GM10266 (cell line): ENCODE data around the gene CEL.
"Not testable (repeated sequence)": the region's sequence is repeated elsewhere in the genome, so short reads cannot be mapped to it uniquely, and the experiment has no call there.

Experiments used
- DNase-seq: peaks from one replicate; pipeline ENCODE4 v3.0.0; 2012; ENCODE audit errors: extremely low spot score
- CTCF ChIP-seq: IDR thresholded peaks from 2 replicates; pipeline ENCODE4 v1.5.1; 2012; ENCODE audit warnings: mild to moderate bottlenecking, low read depth; ENCODE audit not compliant: control insufficient read depth, insufficient read depth; ENCODE audit errors: missing control alignments

Gene CEL

DNA sequence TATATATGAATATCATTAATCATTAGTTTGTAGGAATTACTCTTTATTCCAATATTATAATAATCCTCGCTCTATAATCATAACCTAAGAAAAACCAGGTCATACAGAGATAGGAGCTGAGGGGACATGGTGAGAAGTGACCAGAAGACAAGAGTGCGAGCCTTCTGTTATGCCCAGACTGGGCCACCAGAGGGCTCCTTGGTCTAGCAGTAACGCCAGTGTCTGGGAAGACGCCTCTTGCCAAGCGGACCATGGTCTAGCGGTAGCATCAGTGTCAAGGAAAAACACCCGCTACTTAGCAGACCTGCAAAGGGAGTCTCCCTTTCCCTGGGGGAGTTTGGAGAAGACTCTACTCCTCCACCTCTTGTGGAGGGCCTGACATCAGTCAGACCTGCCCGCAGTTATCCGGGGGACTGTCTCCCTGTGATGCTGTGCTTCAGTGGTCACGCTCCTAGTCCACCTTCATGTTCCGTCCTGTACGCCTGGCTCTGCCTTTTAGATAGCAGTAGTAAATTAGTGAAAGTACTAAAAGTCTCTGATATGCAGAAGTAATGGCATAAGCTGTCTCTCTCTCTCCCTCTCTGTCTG lies 20.8 kb upstream of the CEL start:
- TF ChIP-seq CTCF = peak; percentile 61
- not testable (repeated sequence) for DNase-seq

GRCh38 chr9:133041958-133042357 lies 19.8 kb upstream of the CEL start:
- TF ChIP-seq CTCF = no peak
- no peak for DNase-seq

DNA sequence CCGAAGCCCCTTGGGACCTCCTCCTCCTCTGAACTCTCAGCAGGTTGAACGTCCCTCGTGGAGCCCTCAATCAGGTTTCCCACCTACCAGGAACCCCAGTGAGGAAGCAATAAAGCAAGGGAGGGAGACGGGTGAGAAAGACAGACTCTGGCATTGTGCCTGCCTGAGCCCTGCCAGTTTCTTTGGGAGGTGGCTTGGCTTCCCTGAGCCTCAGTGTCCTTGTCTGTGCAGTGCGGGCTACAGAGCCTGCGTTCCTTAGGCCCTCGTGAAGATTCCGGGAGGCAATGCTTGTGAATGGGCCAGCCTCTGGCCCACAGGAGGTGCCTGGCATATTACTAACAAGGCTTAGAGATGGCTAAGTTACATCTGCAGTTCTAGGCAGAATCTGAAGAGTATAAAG lies 19.1 kb upstream of the CEL start:
- TF ChIP-seq CTCF = no peak

GRCh38 chr9:133043449-133044035 lies 18.2 kb upstream of the CEL start:
- no peak for DNase-seq
- no peak for TF ChIP-seq CTCF

More for the DNA sequence above, 19.1 kb upstream of the CEL start:
- DNase-seq = no peak

- no peak for TF ChIP-seq CTCF
Measured at GRCh38 chr9:133044125-133044524, 17.7 kb upstream of the CEL start.

GRCh38 chr9:133044661-133045060 lies 17.1 kb upstream of the CEL start:
- TF ChIP-seq CTCF = no peak
- no peak for DNase-seq

More at GRCh38 chr9:133044125-133044524, 17.7 kb upstream of the CEL start:
- no peak for DNase-seq

DNA sequence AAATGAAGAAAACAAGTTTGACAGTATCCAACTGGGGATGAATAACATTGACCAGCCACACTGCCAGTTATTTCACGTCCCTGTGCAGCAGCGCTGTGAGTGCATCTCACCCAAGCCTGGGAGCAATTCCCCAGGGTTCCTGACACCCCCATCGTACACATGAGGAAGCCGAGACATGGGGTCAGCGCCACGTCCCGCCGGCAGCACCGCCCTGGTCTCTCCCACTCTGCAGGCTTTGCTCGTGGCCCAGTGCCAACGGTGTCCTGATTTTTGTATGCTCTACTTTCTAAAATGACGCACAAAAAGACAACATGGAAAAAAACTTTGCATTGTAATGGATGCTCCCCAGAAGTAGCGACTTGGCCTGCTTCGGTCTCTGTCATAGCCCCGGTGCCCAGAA lies 16.6 kb upstream of the CEL start:
- TF ChIP-seq CTCF = no peak
- DNase-seq = no peak
